ENCODE results near the gene PPM1M.
"Not testable (repeated sequence)": the region's sequence is repeated elsewhere in the genome, so short reads cannot be mapped to it uniquely, and the experiment has no call there.

Gene PPM1M

DNA sequence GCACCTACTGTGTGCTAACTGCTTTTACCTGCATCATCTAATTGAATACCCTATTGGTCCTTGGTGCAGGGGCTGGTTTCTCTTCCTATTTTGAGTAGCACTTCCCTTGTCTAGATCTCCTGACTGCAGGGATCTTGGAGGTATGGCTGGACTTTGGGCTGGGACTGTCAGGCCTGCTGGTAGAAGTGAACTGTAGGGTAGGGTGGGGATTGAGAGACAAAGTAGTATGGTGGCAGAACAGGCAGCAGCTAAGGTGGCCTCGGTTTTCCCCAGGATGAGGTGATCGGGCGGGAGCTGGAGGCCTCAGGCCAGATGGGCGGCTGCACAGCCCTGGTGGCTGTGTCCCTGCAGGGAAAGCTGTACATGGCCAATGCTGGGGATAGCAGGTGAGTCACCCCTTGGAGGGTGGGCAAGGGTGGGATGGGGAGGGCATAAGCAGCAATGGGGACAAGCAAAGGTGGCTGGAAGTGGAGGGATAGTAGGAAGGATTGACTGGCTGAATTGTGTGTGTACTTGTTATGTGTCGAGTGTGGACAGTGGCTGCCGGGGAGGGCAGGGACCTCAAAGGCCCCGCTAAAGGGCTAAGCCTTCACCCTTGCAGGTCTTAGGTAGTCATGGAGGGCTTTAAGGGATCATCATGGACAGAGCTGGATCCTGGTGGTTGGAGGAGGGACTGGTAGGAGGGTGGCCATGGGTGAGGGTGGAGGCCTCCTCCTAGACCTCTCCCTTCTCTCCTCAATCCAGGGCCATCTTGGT lies 2.0 kb downstream of the PPM1M start:
- no peak for DNase-seq

DNA sequence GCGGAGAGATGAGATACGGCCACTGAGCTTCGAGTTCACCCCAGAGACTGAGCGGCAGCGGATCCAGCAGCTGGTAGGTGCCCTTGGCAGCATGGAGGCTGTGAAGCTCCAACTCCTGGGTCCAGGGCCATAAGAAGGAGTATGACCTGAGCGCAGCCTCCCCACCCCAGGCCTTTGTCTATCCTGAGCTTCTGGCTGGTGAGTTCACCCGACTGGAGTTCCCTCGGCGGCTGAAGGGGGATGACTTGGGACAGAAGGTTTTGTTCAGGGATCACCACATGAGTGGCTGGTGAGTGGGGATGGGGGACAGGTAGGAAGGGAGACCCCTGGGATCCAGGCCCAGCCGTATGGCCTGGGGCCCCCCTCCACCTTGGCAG lies 2.6 kb downstream of the PPM1M start:
- DNase-seq: no peak

DNA sequence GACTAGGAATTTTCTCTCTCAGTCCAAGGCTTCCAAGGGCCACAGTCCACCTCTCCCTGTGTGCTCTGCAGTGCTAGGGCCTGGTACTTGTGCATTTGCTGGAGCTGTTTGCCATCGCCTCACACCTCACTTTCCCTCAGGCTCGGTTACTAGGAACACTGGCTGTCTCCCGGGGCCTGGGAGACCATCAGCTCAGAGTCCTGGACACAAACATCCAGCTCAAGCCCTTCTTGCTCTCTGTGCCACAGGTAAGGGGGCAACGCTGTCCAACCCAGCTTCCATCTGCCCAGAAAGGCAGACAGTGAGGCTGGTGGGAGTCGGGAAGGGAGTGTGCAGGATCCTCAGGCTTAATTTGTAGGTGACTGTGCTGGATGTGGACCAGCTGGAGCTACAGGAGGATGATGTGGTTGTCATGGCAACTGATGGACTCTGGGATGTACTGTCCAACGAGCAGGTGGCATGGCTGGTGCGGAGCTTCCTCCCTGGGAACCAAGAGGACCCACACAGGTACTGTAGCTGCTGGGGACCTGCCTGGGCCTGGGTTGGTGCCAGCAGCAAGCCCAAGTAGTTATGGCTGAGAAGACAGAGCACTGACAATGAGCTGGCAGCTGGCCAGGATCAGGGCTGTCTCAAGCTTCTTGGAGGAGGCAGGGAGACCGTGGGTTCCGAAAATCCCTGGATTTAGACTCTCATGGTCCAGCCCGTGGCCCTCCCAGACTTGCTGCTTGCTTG lies 3.4 kb downstream of the PPM1M start:
- no peak for DNase-seq

DNA sequence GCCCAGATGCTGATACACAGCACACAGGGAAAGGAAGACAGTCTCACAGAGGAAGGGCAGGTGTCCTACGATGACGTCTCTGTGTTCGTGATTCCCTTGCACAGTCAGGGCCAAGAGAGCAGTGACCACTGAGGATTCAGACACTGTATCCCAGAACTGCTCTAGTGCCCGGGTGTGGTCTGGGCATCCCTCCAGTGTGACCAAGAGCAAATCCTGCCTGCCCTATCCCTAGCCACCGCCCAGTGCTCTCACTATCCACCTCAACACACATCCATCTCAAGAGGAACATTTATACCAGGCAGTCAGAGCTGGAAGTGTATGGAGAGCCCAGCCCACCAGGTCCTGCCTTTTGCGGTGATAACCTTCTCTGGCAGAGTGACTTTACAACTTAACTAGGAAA lies 4.1 kb downstream of the PPM1M start:
- DNase-seq: no peak

DNA sequence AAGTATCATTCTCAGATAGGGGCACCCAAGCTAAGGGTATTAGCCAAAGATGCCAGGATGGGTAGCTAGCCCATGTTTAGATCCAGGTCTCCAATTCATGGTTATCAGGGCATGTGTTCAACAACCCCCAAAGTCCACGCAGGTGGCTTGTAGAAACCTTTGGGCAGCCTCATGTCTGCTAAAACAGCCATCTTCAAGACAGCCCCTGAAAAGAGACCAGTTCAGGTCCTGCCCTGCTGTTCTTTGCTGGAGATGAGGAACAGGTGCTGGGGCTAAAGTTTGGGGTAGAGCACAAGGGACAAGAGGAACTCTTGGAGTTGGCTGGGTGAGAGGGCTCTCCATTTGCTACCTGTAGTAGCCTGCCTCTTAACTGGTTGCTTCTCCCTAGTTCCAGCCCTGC lies 4.6 kb downstream of the PPM1M start:
- no peak for DNase-seq

DNA sequence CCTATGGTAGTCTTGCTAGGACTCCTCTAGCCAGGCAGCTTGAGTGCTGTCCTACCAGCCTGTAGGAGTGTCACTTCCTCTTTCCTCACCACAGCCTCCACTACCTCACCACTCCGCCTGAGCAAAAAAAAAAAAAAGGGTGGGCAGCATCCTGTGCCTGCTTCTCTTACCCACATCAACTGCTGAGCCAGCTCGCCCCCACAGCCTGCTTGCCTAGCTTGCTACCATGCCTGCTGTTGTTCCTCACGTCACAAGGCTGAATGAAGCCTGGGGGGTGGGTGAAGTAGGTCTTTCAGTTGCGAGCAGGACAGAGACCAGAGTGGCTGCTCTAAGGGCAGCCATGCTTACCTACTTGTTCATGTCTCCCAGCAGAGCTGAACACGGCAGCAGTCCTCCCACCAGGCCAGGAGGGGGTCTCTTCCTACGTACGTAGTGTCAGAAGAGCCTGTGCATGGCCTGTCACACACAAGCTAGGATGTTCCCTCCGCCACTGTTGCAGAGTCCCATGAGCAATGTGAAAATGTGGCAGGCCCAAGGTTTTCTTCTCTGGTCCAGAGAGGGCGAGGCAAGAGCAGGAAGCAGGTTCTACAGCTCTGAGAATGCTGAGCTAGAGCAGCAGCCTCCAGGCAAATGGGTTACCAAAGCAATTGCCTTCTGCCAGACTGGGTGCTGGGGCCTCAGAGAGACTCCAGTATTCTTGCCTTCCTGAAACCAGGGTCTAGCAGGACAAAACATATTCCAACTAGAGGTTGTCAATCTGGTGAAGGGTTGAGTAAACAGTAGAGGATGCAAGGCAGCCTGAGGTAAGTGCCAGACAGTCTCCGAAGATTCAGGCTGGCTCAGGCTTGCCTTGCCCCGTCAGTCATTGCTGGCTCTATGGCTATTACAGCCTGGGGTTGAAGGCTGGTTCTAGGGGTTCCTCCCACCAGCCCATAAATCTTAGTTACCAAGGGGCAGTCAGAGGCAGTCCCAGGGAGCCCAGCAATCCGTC lies 8.1 kb downstream of the PPM1M start:
- DNase-seq: peak; percentile 63 to 94 (median 77)

DNA sequence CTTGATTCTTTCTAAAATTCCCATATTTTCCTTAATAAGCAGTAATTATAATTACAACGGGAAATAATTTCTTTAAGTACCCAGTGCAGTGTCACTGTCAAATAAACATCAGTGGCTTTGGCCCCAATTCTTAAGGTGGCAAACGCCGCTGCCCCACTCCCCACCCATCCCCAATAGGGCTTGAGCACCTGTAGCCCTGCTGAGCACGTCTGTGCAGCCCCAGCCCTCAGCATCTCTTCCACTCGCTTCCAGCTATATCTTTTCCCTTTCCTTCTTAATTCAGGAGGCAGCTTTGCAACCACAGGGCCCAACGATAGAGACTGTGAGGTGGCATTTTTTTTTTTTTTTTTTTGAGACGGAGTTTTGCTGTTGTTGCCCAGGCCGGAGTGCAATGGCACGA lies 9.0 kb downstream of the PPM1M start:
- no peak for DNase-seq

DNA sequence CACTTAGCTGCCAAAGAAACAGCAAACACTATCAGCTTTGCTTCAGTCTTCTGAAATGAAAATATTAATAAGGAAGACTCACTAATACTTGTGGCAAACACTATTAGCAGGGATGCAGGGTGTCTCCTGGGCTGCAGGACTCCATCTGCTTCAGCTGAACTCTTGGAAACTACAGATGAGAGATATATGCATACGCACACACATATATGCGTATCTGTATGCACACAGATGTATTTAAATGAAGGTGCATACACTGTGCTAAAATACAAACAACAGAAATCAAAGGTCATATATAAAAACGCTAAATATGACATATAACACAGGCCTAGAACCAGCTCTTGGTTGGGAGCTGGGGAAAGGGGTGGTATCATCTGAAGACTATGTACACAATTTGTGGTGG lies 10.6 kb downstream of the PPM1M start:
- DNase-seq: no peak

DNA sequence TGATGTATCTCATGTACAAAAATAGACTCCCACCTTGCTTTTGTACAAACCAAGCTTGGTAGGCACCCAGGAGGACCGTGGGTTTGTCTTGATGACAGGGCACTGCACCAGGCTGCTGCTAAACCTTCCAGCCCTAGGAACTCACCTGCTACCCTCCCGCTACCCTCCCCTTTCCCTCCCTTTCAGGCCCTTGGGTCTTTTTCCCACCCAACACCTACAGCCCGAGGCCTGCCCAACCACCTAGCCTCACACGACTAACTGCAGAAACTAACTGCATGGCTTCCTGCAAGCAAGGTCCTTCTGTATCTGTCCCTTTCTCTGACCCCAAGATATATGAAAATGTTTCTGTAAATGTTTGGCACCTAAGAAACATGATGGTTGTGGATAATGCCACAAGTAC lies 11.1 kb downstream of the PPM1M start:
- DNase-seq: no peak

DNA sequence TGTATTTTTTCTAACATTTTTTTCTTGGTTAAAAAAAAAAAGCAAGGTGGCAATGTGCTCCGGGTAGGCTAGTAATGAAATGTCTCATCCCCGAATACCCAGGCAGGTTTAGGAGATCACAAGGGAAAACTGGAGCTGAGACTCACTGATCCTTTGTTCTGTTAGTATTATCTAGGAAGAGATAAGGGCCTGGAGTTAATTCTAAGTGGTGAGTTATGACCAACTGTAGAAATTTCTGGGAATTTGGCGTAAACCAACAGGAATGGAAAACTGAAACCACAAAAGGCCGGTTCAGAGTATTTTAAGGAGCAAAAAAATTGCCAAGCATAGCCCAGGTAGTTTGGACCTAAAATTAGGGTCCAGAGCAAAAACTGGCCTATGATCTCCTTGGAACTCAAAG lies 12.4 kb downstream of the PPM1M start:
- no peak for DNase-seq

DNA sequence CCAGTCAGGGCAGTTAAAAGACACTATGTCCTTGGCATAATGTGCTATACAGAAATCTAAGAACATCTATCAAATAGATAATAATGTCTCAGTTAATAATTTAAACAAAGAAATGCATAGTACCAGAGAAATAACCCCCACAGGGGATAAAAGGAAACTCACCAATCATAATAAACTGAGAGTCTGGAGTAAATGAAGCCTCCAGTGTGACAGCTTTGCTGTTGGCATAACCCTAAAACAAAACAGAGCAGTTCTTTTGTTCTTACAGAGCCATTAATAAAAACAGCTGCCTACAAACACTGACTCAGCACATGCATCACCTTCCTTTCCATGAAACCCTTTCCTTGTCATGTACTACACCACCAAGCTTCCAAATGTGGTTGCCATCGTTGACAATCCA lies 13.5 kb downstream of the PPM1M start:
- DNase-seq: no peak

DNA sequence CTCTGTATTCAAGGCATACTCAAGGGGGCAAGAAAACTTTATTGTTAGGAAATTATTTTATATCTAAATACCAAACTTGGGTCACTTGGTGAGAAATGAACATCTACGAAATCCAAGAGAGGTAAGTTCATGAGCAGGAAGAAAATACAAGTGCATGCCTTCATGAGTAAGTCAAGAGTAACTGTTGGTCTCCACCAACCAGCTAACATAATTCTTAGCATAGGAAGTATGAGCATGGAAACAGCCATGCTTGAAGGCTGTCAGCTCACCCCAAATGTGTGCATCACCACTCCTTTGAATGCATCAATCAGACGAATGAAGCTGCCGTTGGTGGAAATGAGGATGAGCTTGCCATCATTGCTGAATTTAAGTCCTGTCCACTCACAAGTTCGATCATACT lies 13.9 kb downstream of the PPM1M start:
- no peak for DNase-seq

DNA sequence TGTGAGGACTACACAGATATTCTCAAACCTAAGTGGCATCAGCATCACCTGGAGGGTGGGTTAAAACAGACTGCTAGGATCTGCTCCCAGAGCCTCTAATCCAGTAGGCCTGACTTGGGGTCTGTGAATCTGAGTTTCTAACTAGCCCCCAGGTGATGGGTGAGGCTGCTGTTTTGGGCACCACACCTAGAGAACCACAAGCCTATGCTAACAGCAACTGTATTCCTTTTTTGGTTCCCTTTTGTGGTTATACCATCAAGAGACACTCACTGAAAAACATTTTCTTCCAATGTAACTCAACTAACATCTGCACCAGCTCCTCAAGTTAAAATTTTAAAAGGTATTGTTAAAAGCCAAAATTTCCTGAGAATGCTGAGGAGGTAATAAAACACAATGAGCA lies 16.9 kb downstream of the PPM1M start:
- no peak for DNase-seq

DNA sequence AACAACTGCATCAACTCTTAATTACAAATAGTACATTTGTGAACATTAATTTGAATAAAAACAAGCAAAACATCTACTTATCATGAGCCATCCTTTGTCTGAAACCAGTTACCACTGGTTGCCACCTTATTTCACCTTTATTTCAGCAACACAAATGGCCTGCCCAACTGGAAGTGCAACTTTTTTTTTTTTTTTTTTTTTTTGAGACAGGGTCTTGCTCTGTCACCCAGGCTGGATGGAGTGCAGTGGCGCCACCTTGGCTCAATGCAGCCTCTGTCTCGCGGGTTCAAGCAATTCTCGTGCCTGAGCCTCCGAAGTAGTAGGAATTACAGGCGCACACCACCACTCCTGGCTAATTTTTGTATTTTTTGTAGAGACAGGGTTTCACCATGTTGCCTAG lies 19.8 kb downstream of the PPM1M start:
- DNase-seq: no peak

DNA sequence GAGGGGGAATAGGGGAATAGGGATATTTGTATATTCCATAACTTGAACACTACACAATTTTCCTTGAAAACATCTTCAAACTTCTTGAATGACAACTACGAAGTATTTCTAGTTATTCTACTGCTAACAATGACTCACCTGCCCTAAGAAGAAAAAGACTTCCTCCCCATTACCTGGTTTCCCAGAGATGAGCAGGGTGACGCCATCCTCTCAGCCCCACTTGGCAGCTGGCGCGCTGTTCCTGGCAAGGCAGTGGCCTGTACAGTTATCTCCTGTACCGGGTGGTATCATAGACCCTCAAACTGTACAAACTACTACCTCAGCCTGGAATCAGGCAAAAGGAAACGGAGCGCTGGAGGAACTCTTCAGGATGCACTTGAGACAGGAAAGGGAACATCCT lies 22.5 kb downstream of the PPM1M start:
- DNase-seq: peak in 1 of 5 donors; percentile 46

DNA sequence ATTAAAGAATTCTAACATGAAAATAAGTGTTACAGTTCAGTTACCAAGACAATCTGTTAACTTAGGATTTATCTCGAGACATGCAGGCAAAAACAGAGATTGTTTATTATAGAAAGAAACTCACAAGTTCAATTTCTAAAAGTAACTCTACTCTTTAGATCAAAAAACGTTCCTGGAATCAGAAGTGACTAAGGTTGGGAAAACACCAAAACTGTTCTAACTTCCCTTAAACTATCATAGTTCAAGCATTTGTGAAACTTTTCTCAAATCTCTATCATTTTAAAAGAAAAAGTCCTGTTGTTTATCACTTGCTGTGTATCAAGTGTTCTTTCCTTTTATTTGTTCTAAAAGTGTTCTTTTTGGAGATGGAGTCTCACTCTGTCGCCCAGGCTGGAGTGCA lies 24.2 kb downstream of the PPM1M start:
- DNase-seq: no peak

DNA sequence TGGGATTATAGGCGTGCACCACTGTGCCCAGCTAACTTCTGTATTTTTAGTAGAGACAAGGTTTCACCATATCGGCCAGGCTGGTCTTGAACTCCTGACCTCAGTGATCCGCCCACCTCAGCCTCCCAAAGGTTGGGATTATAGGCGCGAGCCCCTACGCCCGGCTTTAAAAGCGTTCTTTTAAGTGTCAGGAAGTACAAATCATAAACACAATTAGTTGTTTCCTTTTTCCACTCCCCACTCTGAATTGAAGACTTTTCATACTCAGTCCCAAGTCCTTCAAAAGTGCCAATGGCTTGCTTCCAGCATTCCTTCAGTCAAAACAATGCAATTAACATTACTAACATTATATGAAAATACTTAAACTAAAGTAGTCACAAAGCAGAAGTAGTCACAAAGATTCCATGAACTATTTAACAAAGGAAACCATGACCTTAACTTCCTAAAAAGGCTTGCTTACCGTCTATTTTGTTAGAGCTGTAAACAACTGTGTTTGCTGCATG lies 24.7 kb downstream of the PPM1M start:
- DNase-seq: no peak

DNA sequence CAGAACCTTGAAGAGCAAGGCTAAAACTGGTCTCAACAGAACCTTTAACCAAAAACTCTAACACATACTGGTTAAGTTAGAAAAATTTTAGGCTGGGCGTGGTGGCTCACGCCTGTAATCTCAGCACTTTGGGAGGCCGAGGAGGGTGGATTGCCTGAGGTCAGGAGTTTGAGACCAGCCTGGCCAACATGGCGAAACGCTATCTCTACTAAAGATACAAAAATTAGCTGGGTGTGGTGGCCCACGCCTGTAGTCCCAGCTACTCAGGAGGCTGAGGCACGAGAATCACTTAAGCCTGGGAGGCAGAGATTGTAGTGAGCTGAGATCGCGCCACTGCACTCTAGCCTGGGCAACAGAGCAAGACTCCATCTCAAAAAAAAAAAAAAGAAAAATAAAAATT lies 26.6 kb downstream of the PPM1M start:
- not testable (repeated sequence) for DNase-seq

DNA sequence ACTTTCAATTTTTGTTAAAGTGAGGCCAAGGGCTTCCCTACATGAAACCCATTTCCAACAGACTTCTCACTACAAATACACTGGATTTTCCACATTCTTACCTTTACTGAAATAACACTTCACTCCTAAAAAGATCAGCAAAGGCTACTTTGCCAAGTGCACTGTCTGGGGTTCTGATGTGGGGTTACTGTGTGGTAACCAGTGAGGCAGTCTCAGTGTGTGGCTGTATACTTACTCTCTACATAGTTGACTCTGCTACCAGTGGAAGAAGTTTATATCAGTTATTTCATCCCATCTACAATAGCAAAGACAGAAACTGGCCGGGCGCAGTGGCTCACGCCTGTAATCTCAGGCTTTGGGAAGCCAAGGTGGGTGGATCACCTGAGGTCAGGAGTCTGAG lies 27.3 kb downstream of the PPM1M start:
- no peak for DNase-seq

DNA sequence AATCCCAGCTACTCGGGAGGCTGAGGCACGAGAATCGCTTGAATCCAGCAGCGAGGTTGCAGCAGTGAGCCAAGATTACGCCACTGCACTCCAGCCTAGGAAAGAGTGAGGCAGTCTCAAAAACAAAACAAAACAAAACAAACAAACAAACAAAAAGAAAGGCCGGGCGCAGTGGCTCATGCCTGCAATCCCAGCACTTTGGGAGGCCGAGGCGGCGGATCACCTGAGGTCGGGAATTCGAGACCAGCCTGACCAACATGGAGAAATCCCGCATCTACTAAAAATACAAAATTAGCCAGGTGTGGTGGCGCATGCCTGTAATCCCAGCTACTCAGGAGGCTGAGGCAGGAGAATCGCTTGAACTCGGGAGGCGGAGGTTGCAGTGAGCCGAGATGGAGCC lies 29.2 kb downstream of the PPM1M start:
- not testable (repeated sequence) for DNase-seq

DNA sequence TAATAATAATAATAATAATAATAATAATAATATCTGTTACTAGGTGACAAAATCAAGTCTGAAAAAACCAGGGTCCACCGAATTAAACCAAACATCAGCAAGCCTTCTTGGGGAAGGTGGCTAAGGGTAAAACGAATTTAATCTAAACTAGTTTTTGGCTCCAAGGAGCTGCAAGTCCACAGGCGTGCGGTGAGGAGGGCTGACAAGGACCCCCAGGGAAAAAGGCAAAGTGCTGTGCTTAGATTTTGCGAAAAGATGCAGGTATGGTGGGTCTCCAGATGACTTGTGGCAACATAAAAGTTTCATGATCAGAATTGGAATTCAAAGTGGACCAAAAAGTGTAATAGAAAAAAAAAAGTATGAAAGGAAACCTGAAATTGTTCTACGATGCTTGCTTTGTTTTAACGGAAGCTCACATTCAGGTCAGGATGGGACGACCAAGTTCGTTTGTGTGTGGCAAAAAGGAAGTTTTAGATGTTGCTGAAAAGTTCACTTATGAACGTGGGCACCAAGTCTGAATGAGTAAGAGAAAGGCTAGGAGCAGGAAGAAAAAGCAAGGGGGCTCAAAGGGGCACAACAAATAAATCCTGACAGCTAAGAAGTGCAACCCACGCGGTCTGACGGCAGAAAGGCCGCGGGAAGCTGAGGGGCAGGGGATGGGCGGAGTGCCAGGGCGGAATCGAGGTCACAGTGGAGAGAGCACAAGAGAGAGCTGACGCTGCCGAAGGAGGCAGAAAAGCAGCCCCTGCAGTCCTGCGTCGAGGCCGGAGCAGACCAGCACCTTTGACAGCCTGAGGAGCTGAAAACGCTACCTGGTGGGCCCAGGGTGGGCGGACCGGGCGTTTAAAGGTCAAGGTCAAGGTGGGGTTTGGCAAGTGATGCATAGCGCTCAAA lies 31.8 kb downstream of the PPM1M start:
- peak; percentile 44 to 82 (median 56) for DNase-seq

DNA sequence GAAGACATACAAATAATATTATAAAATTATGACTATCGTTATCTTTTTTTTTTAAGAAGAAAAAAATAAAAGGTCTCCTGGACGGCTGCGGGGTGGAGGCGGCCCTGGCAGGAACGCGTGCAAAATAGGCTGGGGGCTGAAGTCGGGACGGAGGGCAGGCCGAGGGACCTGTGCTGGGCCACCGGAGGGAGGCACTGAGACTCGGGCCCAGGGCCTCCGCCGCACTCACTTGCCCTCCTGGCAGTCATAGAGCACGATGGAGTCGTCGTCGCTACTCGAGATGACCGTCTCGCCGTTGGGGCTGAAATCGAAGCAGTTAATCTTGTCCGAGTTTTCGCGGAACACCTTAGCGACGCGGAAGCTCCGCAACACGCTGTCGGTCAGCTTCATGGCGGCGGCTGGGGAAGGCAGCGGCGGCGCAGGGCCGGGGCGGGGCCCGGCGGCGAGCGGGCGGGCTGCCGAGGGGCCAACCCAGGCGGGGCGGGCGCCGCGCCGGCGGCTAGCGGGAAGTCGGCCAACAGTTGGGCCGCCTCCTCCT lies 32.5 kb downstream of the PPM1M start:
- DNase-seq: peak; percentile 44 to 73 (median 55)
